HepG2 (cell line): ENCODE data around the gene BAIAP2L1. TPM values are rescaled to one million over a fixed set of nuclear protein-coding genes. Genes with fewer than 3 reads are reported as not detected.
A peak's percentile ranks its signal among the peaks of the same experiment; 100 is the strongest.

Experiments
- CBFB ChIP-seq: sonication (generic); formaldehyde crosslinking; IDR thresholded peaks from 2 replicates; pipeline ENCODE4 v1.4.0; 2020; ENCODE audit warnings: missing genetic modification reagents
- GZF1 ChIP-seq: sonication (generic); formaldehyde crosslinking; IDR thresholded peaks from 2 replicates; pipeline ENCODE4 v1.5.1; 2020; ENCODE audit warnings: mild to moderate bottlenecking, missing genetic modification reagents
- HNRNPK ChIP-seq: fragments of 200-400 bp; formaldehyde crosslinking; IDR thresholded peaks from 2 replicates; pipeline ENCODE4 v1.6.1; 2018; ENCODE audit warnings: low read length, low read depth, moderate library complexity, mild to moderate bottlenecking; ENCODE audit not compliant: poor library complexity, severe bottlenecking
- NFE2L1 ChIP-seq: sonication (generic); formaldehyde crosslinking; IDR thresholded peaks from 2 replicates; pipeline ENCODE4 v1.4.0; 2020; ENCODE audit warnings: missing genetic modification reagents, mild to moderate bottlenecking, borderline replicate concordance
- SMAD1 ChIP-seq: sonication (generic); formaldehyde crosslinking; IDR thresholded peaks from 2 replicates; pipeline ENCODE4 v1.4.0; 2020; ENCODE audit warnings: missing genetic modification reagents, low read depth, mild to moderate bottlenecking, borderline replicate concordance
- SNAPC4 ChIP-seq: sonication (generic); formaldehyde crosslinking; IDR thresholded peaks from 2 replicates; pipeline ENCODE4 v1.4.0; 2020; ENCODE audit warnings: mild to moderate bottlenecking, missing genetic modification reagents
- STAT6 ChIP-seq: sonication (generic); formaldehyde crosslinking; IDR thresholded peaks from 2 replicates; pipeline ENCODE4 v1.4.0; 2020; ENCODE audit warnings: missing genetic modification reagents, mild to moderate bottlenecking, borderline replicate concordance
- TAF15 ChIP-seq: fragments of 200-400 bp; formaldehyde crosslinking; IDR thresholded peaks from one replicate; pipeline ENCODE4 v1.6.1; 2018; ENCODE audit warnings: mild to moderate bottlenecking, low read depth, low read length; ENCODE audit not compliant: poor library complexity, severe bottlenecking
- TIGD3 ChIP-seq: sonication (generic); formaldehyde crosslinking; IDR thresholded peaks from 2 replicates; pipeline ENCODE4 v1.5.1; 2020; ENCODE audit warnings: mild to moderate bottlenecking, missing genetic modification reagents, borderline replicate concordance
- ZBTB33 ChIP-seq: sonication (generic); formaldehyde crosslinking; IDR thresholded peaks from 2 replicates; pipeline ENCODE4 v1.4.0; 2020; ENCODE audit warnings: missing genetic modification reagents
- ZFP36L1 ChIP-seq: sonication (generic); formaldehyde crosslinking; IDR thresholded peaks from 2 replicates; pipeline ENCODE4 v1.8.0; 2022; ENCODE audit warnings: mild to moderate bottlenecking, missing genetic modification reagents, moderate library complexity
- ZNF12 ChIP-seq: sonication (generic); formaldehyde crosslinking; IDR thresholded peaks from 2 replicates; pipeline ENCODE4 v1.5.0; 2020; ENCODE audit warnings: missing genetic modification reagents
- ZNF224 ChIP-seq: sonication (generic); formaldehyde crosslinking; IDR thresholded peaks from 2 replicates; pipeline ENCODE4 v1.5.0; 2020; ENCODE audit warnings: mild to moderate bottlenecking, missing genetic modification reagents
- ZNF230 ChIP-seq: sonication (generic); formaldehyde crosslinking; IDR thresholded peaks from 2 replicates; pipeline ENCODE4 v1.4.0; 2020; ENCODE audit warnings: mild to moderate bottlenecking, missing genetic modification reagents
- ZNF382 ChIP-seq: sonication (generic); formaldehyde crosslinking; IDR thresholded peaks from 2 replicates; pipeline ENCODE4 v1.5.0; 2020; ENCODE audit warnings: missing genetic modification reagents, mild to moderate bottlenecking, borderline replicate concordance
- ZNF644 ChIP-seq: IDR thresholded peaks from 2 replicates; pipeline ENCODE4 v1.6.1; 2016; ENCODE audit warnings: low read depth
- ZNF879 ChIP-seq: sonication (generic); formaldehyde crosslinking; IDR thresholded peaks from 2 replicates; pipeline ENCODE4 v1.8.1; 2023; ENCODE audit warnings: missing genetic modification reagents
- ZSCAN25 ChIP-seq: sonication (generic); formaldehyde crosslinking; IDR thresholded peaks from 2 replicates; pipeline ENCODE4 v1.8.0; 2022; ENCODE audit warnings: mild to moderate bottlenecking, missing genetic modification reagents
- ZZZ3 ChIP-seq: sonication (generic); formaldehyde crosslinking; IDR thresholded peaks from 2 replicates; pipeline ENCODE4 v1.4.0; 2020; ENCODE audit warnings: missing genetic modification reagents, mild to moderate bottlenecking, borderline replicate concordance
- polyA plus RNA-seq, 8 experiments: library from polyadenylated mRNA; depleted of rRNA in 3 of 8; stranded (reverse) in 7 of 8; unstranded in 1 of 8; fragments of >200 nt; fragmentation: Illumina TruSeq in 4 of 8; extraction: Trizol in 4 of 8; gene quantifications; 2 replicates each; pipeline versions ENCODE4 v1.2.1 to v1.2.3, GENCODE V29; 2011 to 2016; ENCODE audit warnings: low read depth in 4 of 8, missing spikeins in 1 of 8, mixed read lengths in 1 of 8; ENCODE audit not compliant: insufficient read depth in 1 of 8
- total RNA-seq, 5 experiments: library from RNA; depleted of rRNA; stranded (reverse); fragments of >200 nt; fragmentation: Illumina TruSeq; extraction: Trizol; gene quantifications; 2 replicates each; pipeline ENCODE4 v1.2.3, GENCODE V29; 2016; ENCODE audit warnings: low read depth in 1 of 5

Gene BAIAP2L1
- total and polyA plus RNA-seq, 2 of the 13 experiments (the other 11 are each of a cell fraction or from before 2014, with no cell fraction given) = 13.0 to 21.5 TPM

GRCh38 chr7:98357751-98358161 lies 43.1 kb downstream of the BAIAP2L1 start (continued):
- no peak for TF ChIP-seq ZNF12 (CRISPR knock-in tag)
- peak; percentile 81; the same call in 1 of the 2 replicates for TF ChIP-seq ZBTB33
- no peak for TF ChIP-seq ZNF382
- no peak for TF ChIP-seq SNAPC4 (CRISPR knock-in tag)
- no peak for TF ChIP-seq TIGD3 (CRISPR knock-in tag)
- TF ChIP-seq ZNF224 (CRISPR knock-in tag) = no peak
- no peak for TF ChIP-seq ZFP36L1 (CRISPR knock-in tag)
- TF ChIP-seq GZF1 (CRISPR knock-in tag) = no peak
- no peak for TF ChIP-seq ZZZ3 (CRISPR knock-in tag)
- no peak for TF ChIP-seq CBFB (CRISPR knock-in tag)
- no peak for TF ChIP-seq ZSCAN25
- TF ChIP-seq ZNF644 = 0 out of 2 replicates have a peak, but pooled peaks have one; percentile 51
- no peak for TF ChIP-seq HNRNPK
- TF ChIP-seq SMAD1 (CRISPR knock-in tag) = no peak
- TF ChIP-seq NFE2L1 (CRISPR knock-in tag) = no peak
- TF ChIP-seq STAT6 (CRISPR knock-in tag) = no peak
- TF ChIP-seq TAF15 = no peak
- no peak for TF ChIP-seq ZNF879
- TF ChIP-seq ZNF230 = no peak
